MM.1S (cell line): ENCODE results near the gene CD48.

Source experiments
- DNase-seq: peaks from one replicate; pipeline ENCODE4 v3.0.0-alpha.2; 2015
- H2AFZ ChIP-seq: fragments of 300-600 bp; sonication (generic); 2 replicates; pipeline ENCODE4 v1.6.0; 2016; ENCODE audit warnings: antibody characterized with exemption, low read length
- H3F3A ChIP-seq: fragments of 300-600 bp; sonication (generic); 2 replicates; pipeline ENCODE4 v1.6.1; 2016; ENCODE audit warnings: mild to moderate bottlenecking, antibody characterized with exemption, low read length, moderate library complexity, mixed read lengths; ENCODE audit not compliant: insufficient read depth
- H3K27ac ChIP-seq: fragments of 300-600 bp; sonication (generic); 2 replicates; pipeline ENCODE4 v1.5.1; 2016; ENCODE audit warnings: mild to moderate bottlenecking, low read length
- H3K27me3 ChIP-seq: fragments of 300-600 bp; sonication (generic); replicated peaks from 2 replicates; pipeline ENCODE4 v1.6.0; 2016; ENCODE audit warnings: low read length; ENCODE audit not compliant: insufficient read depth
- H3K36me3 ChIP-seq: fragments of 300-600 bp; sonication (generic); replicated peaks from 2 replicates; pipeline ENCODE4 v1.6.1; 2016; ENCODE audit warnings: mild to moderate bottlenecking, low read length, mixed read lengths; ENCODE audit not compliant: insufficient read depth
- H3K4me1 ChIP-seq: fragments of 300-600 bp; sonication (generic); 2 replicates; pipeline ENCODE4 v1.6.1; 2016; ENCODE audit warnings: low read length, mixed read lengths
- H3K4me2 ChIP-seq: fragments of 300-600 bp; sonication (generic); 2 replicates; pipeline ENCODE4 v1.6.0; 2016; ENCODE audit warnings: low read depth, low read length
- H3K4me3 ChIP-seq: fragments of 300-600 bp; sonication (generic); 2 replicates; pipeline ENCODE4 v1.5.1; 2016; ENCODE audit warnings: low read length, mixed read lengths
- H3K79me2 ChIP-seq: fragments of 300-600 bp; sonication (generic); 2 replicates; pipeline ENCODE4 v1.6.1; 2016; ENCODE audit warnings: mixed run types, low read length, mixed read lengths
- H3K9ac ChIP-seq: fragments of 300-600 bp; sonication (generic); 2 replicates; pipeline ENCODE4 v1.6.1; 2016; ENCODE audit warnings: low read length, mixed read lengths
- H3K9me2 ChIP-seq: fragments of 300-600 bp; sonication (generic); replicated peaks from 2 replicates; pipeline ENCODE4 v1.6.1; 2016; ENCODE audit warnings: mild to moderate bottlenecking, low read length, mixed read lengths; ENCODE audit not compliant: insufficient read depth
- H3K9me3 ChIP-seq: fragments of 300-600 bp; sonication (generic); replicated peaks from 2 replicates; pipeline ENCODE4 v1.6.1; 2016; ENCODE audit warnings: mild to moderate bottlenecking, low read length, mixed read lengths; ENCODE audit not compliant: insufficient read depth
- H4K20me1 ChIP-seq: fragments of 300-600 bp; sonication (generic); 2 replicates; pipeline ENCODE4 v1.6.1; 2016; ENCODE audit warnings: mild to moderate bottlenecking, low read length, moderate library complexity, mixed read lengths; ENCODE audit not compliant: insufficient read depth
- CTCF ChIP-seq: fragments of 300-600 bp; sonication (generic); IDR thresholded peaks from 2 replicates; pipeline ENCODE4 v1.5.1; 2016; ENCODE audit warnings: antibody characterized with exemption, low read length, mixed read lengths
- EZH2 ChIP-seq: fragments of 300-600 bp; sonication (generic); optimal IDR thresholded peaks from 2 replicates; pipeline ENCODE3; 2017; ENCODE audit warnings: low read depth, mild to moderate bottlenecking, antibody characterized with exemption, low read length, mixed read lengths
- EZH2phosphoT487 ChIP-seq: fragments of 300-600 bp; sonication (generic); IDR thresholded peaks from 2 replicates; pipeline ENCODE4 v1.6.1; 2018; ENCODE audit warnings: antibody characterized with exemption, low read length

Gene CD48

GRCh38 chr1:160659566-160659965 lies 52.1 kb downstream of the CD48 start:
- peaks cover 7% of the 10 kb centered on the region; the same call in 1 of the 2 replicates for H3F3A ChIP-seq
- H3K27me3 ChIP-seq, result no peaks in the 10 kb centered on the region
- H4K20me1 ChIP-seq, result no peaks in the 10 kb centered on the region
- no peak overlapping the region for H2AFZ ChIP-seq
- DNase-seq, result no peak
- H3K9ac ChIP-seq, result no peak overlapping the region
- H3K9me2 ChIP-seq, result no peaks in the 10 kb centered on the region
- peak overlapping the region; percentile 30; the same call in 1 of the 2 replicates for H3K4me2 ChIP-seq
- no peaks in the 10 kb centered on the region for H3K36me3 ChIP-seq
- no peaks in the 10 kb centered on the region for H3K79me2 ChIP-seq
- H3K4me1 ChIP-seq, result peaks cover 40% of the 10 kb centered on the region
- H3K27ac ChIP-seq, result no peak overlapping the region
- H3K4me3 ChIP-seq, result no peak overlapping the region
- no peaks in the 10 kb centered on the region for H3K9me3 ChIP-seq
- no peak for TF ChIP-seq CTCF
- no peak for TF ChIP-seq EZH2
- TF ChIP-seq EZH2phosphoT487, result no peak

GRCh38 chr1:160658814-160659193 lies 52.8 kb downstream of the CD48 start:
- no peaks in the 10 kb centered on the region for H3K9me2 ChIP-seq
- no peaks in the 10 kb centered on the region for H3K79me2 ChIP-seq
- no peaks in the 10 kb centered on the region for H3F3A ChIP-seq
- DNase-seq, result no peak
- H3K4me2 ChIP-seq, result no peak overlapping the region
- H3K9ac ChIP-seq, result no peak overlapping the region
- H3K27me3 ChIP-seq, result no peaks in the 10 kb centered on the region
- no peak for TF ChIP-seq CTCF
- no peak for TF ChIP-seq EZH2
- TF ChIP-seq EZH2phosphoT487, result no peak
- H3K9me3 ChIP-seq, result no peaks in the 10 kb centered on the region
- no peaks in the 10 kb centered on the region for H4K20me1 ChIP-seq
- peaks cover 33% of the 10 kb centered on the region for H3K4me1 ChIP-seq
- no peaks in the 10 kb centered on the region for H3K36me3 ChIP-seq
- H3K4me3 ChIP-seq, result no peak overlapping the region
- no peak overlapping the region for H2AFZ ChIP-seq
- no peak overlapping the region for H3K27ac ChIP-seq

- no peak overlapping the region for H3K9ac ChIP-seq
- no peaks in the 10 kb centered on the region for H4K20me1 ChIP-seq
- H3K27me3 ChIP-seq, result no peaks in the 10 kb centered on the region
- no peak overlapping the region for H2AFZ ChIP-seq
- H3F3A ChIP-seq, result no peaks in the 10 kb centered on the region
- no peak overlapping the region for H3K4me2 ChIP-seq
- H3K4me1 ChIP-seq, result peaks cover 33% of the 10 kb centered on the region
- no peak overlapping the region for H3K27ac ChIP-seq
- no peak overlapping the region for H3K4me3 ChIP-seq
- H3K9me2 ChIP-seq, result no peaks in the 10 kb centered on the region
- no peaks in the 10 kb centered on the region for H3K9me3 ChIP-seq
- no peak for TF ChIP-seq EZH2phosphoT487
- TF ChIP-seq CTCF, result no peak
- no peak for TF ChIP-seq EZH2
- no peaks in the 10 kb centered on the region for H3K79me2 ChIP-seq
- no peaks in the 10 kb centered on the region for H3K36me3 ChIP-seq
- no peak for DNase-seq
Observed at GRCh38 chr1:160658162-160658813, 53.3 kb downstream of the CD48 start.
